Gastroesophageal sphincter (tissue), 4 donors: Measurements from ENCODE around the gene BABAM2. TPM values are rescaled to one million over a fixed set of nuclear protein-coding genes. Genes with fewer than 3 reads are reported as not detected.

Source experiments
- ATAC-seq: fragments of 150-250 bp; one replicate; pipeline ENCODE4 v1.9.1; 2016; ENCODE audit warnings: mild to moderate bottlenecking, moderate library complexity
- H3K27ac ChIP-seq, 4 donors: fragments of 200-600 bp; sonication (generic) in 3 of 4; 1 replicate in 3 of 4; 2 replicates in 1 of 4; pipeline ENCODE4 v1.5.1; 2016 to 2019
- H3K27me3 ChIP-seq: fragments of 200-600 bp; sonication (generic); one replicate; pipeline ENCODE4 v1.5.1; 2019
- H3K36me3 ChIP-seq, 2 donors: fragments of 200-600 bp; sonication (generic); one replicate each; pipeline ENCODE4 v1.5.1; 2019; ENCODE audit warnings: control low read depth in 1 of 2
- H3K4me1 ChIP-seq, 3 donors: fragments of 200-600 bp; sonication (generic); 1 replicate in 2 of 3; 2 replicates in 1 of 3; pipeline ENCODE4 v1.5.1; 2016 to 2019; ENCODE audit warnings: control low read depth in 2 of 3
- H3K4me3 ChIP-seq, 2 donors: fragments of 200-600 bp; sonication (generic); one replicate each; pipeline ENCODE4 v1.5.1; 2019; ENCODE audit warnings: mild to moderate bottlenecking in 1 of 2, moderate library complexity in 1 of 2
- H3K9me3 ChIP-seq, 3 donors: fragments of 200-600 bp; sonication (generic); one replicate each; pipeline ENCODE4 v1.5.1; 2017 to 2019; ENCODE audit warnings: control low read depth in 2 of 3
- CTCF ChIP-seq, 4 experiments: fragments of 200-600 bp in 2 of 4; fragments of 450-650 bp in 2 of 4; sonication (generic) in 1 of 4; IDR thresholded peaks; one replicate each; pipeline ENCODE4 v1.5.1; 2017 to 2019; ENCODE audit warnings: antibody characterized with exemption in 4 of 4, mild to moderate bottlenecking in 2 of 4, moderate library complexity in 2 of 4
- EP300 ChIP-seq: sonication (generic); formaldehyde crosslinking; IDR thresholded peaks from one replicate; pipeline ENCODE4 v1.6.1; 2017; ENCODE audit warnings: antibody characterized with exemption, mild to moderate bottlenecking
- POLR2A ChIP-seq, 2 donors: fragments of 450-650 bp; IDR thresholded peaks; one replicate each; pipeline ENCODE4 v1.6.1; 2017; ENCODE audit warnings: antibody characterized with exemption in 2 of 2, mild to moderate bottlenecking in 2 of 2, moderate library complexity in 1 of 2
- POLR2AphosphoS5 ChIP-seq: sonication (generic); formaldehyde crosslinking; IDR thresholded peaks from one replicate; pipeline ENCODE4 v1.6.1; 2017; ENCODE audit warnings: antibody characterized with exemption
- WGBS, 2 donors: methylation state at CpG; one replicate each; pipeline ENCODE4 v1.1.5; 2018; ENCODE audit warnings: low coverage in 1 of 2; 5-methylcytosine and 5-hydroxymethylcytosine counted together
- total RNA-seq, 4 donors: library from RNA; depleted of rRNA; stranded (reverse); fragments of >200 nt; gene quantifications; one replicate each; pipeline ENCODE4 v1.1.0, GENCODE V29; 2016

Gene BABAM2
- total RNA-seq, 4 donors from 2014 or later, result 28.5 to 43.6 (median 37.4) TPM

GRCh38 chr2:27960237-27960912 is 69.8 kb downstream of the BABAM2 start:
- H3K27ac ChIP-seq, result peak overlapping the region in 2 of 4 donors; percentile 13 to 38
- no peaks in the 10 kb centered on the region for H3K36me3 ChIP-seq
- no peak for ATAC-seq
- TF ChIP-seq CTCF (IDR thresholded peaks at IDR 0.05), result no peak
- TF ChIP-seq POLR2A (IDR thresholded peaks at IDR 0.05), result no peak
- TF ChIP-seq POLR2AphosphoS5, result no peak
- no peak for TF ChIP-seq EP300
- H3K27me3 ChIP-seq, result no peaks in the 10 kb centered on the region
- no peaks in the 10 kb centered on the region for H3K9me3 ChIP-seq
- H3K4me1 ChIP-seq, result peaks cover 7 to 40% (median 15%) of the 10 kb centered on the region in 3 donors
- 21 to 23% methylated on average over 4 of the region's 4 CpGs for WGBS, 2 donors
- no peak overlapping the region for H3K4me3 ChIP-seq

GRCh38 chr2:27962006-27962405 is 71.5 kb downstream of the BABAM2 start:
- H3K27ac ChIP-seq, result no peak overlapping the region
- H3K27me3 ChIP-seq, result no peaks in the 10 kb centered on the region
- H3K4me3 ChIP-seq, result no peak overlapping the region
- no peak for ATAC-seq
- no peaks in the 10 kb centered on the region for H3K36me3 ChIP-seq
- H3K4me1 ChIP-seq, result peaks cover 3 to 36% (median 12%) of the 10 kb centered on the region in 3 donors
- no peak for TF ChIP-seq CTCF (IDR thresholded peaks at IDR 0.05)
- TF ChIP-seq POLR2AphosphoS5, result no peak
- no peak for TF ChIP-seq EP300
- no peak for TF ChIP-seq POLR2A (IDR thresholded peaks at IDR 0.05)
- no peaks in the 10 kb centered on the region for H3K9me3 ChIP-seq
- WGBS, 2 donors, result 78 to 100% methylated on average over 1 to 2 of the region's 2 CpGs

GRCh38 chr2:27963472-27963871 is 72.9 kb downstream of the BABAM2 start:
- 81 to 88% methylated on average over 1 of the region's 1 CpG for WGBS, 2 donors
- Histone ChIP-seq H3K27ac (no peak overlapping the region), H3K9me3 (no peaks in the 10 kb centered on the region), H3K27me3 (no peaks in the 10 kb centered on the region), H3K36me3 (no peaks in the 10 kb centered on the region), H3K4me3 (no peak overlapping the region), H3K4me1 (peaks cover 3 to 41% (median 12%) of the 10 kb centered on the region in 3 donors)
- no peak for ATAC-seq
- no peak for TF ChIP-seq EP300
- no peak for TF ChIP-seq CTCF (IDR thresholded peaks at IDR 0.05)
- no peak for TF ChIP-seq POLR2AphosphoS5
- no peak for TF ChIP-seq POLR2A (IDR thresholded peaks at IDR 0.05)

GRCh38 chr2:27964067-27964466 is 73.5 kb downstream of the BABAM2 start:
- Histone ChIP-seq H3K36me3 (no peaks in the 10 kb centered on the region), H3K27me3 (no peaks in the 10 kb centered on the region), H3K4me3 (no peak overlapping the region), H3K4me1 (peaks cover 3 to 36% (median 12%) of the 10 kb centered on the region in 3 donors), H3K27ac (no peak overlapping the region), H3K9me3 (no peaks in the 10 kb centered on the region)
- 97 to 100% methylated on average over 3 of the region's 3 CpGs for WGBS, 2 donors
- no peak for TF ChIP-seq CTCF (IDR thresholded peaks at IDR 0.05)
- TF ChIP-seq EP300, result no peak
- TF ChIP-seq POLR2A (IDR thresholded peaks at IDR 0.05), result no peak
- TF ChIP-seq POLR2AphosphoS5, result no peak
- ATAC-seq, result no peak

- H3K4me3 ChIP-seq, result no peak overlapping the region
- no peak overlapping the region for H3K27ac ChIP-seq
- H3K4me1 ChIP-seq, result peaks cover 0 to 18% (median 3%) of the 10 kb centered on the region in 3 donors
- TF ChIP-seq EP300, result no peak
- H3K36me3 ChIP-seq, result no peaks in the 10 kb centered on the region
- ATAC-seq, result no peak
- no peaks in the 10 kb centered on the region for H3K27me3 ChIP-seq
- WGBS, 2 donors, result 85% methylated on average over 2 of the region's 2 CpGs; no CpG with 5 or more reads in 1 of the 2 donors
- no peaks in the 10 kb centered on the region for H3K9me3 ChIP-seq
Observed at GRCh38 chr2:27965841-27966240, 75.3 kb downstream of the BABAM2 start.
